ENCODE measurements around the gene PHYHD1. TPM values are rescaled to one million over a fixed set of nuclear protein-coding genes. Genes with fewer than 3 reads are reported as not detected.

Gene PHYHD1
- total RNA-seq, 4 donors from 2014 or later, result 16.1 to 82.3 (median 29.9) TPM

- no peak for TF ChIP-seq CTCF (IDR thresholded peaks at IDR 0.05; ENCODE audit: low read depth)
Measured at GRCh38 chr9:128969491-128969890, 48.7 kb downstream of the PHYHD1 start.

DNA sequence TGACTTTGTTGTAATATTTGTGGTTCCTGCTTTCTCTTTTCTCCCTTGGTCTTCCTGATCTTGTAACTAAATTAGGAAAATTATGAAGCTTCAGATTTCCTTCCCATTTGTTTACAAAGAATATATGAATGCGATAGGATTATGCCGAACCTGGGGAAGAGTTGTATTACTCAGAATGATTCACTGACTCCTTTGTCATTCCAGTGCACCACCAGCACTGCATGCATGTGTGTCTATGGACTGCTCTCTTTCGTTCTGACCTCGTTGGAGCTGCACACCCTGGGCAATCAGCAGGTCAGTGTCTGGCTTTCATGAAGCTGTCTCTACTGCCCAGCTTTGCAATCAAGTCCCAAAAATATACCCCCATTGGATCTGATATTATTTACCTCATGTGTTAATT lies 52.2 kb downstream of the PHYHD1 start:
- TF ChIP-seq CTCF (IDR thresholded peaks at IDR 0.05; ENCODE audit: low read depth), result no peak

- TF ChIP-seq CTCF (IDR thresholded peaks at IDR 0.05; ENCODE audit: low read depth), result no peak
Measured at GRCh38 chr9:128979111-128979510, 58.3 kb downstream of the PHYHD1 start.

DNA sequence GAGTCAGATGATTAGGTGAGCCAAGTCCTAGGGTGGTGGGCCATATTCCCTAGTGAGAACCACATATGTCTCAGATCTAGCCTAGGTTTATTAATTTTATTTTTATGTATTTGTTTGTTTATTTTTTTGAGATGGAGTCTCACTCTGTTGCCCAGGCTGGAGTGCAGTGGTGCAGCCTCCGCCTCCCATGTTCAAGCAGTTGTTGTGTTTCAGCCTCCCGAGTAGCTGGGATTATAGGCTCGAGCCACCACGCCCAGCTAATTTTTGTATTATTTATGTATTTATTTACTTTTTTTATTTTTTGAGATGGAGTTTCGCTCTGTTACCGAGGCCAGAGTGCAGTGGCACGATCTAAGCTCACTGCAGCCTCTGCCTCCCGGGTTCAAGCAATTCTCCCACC lies 62.8 kb downstream of the PHYHD1 start:
- no peak for TF ChIP-seq CTCF (IDR thresholded peaks at IDR 0.05; ENCODE audit: low read depth)

DNA sequence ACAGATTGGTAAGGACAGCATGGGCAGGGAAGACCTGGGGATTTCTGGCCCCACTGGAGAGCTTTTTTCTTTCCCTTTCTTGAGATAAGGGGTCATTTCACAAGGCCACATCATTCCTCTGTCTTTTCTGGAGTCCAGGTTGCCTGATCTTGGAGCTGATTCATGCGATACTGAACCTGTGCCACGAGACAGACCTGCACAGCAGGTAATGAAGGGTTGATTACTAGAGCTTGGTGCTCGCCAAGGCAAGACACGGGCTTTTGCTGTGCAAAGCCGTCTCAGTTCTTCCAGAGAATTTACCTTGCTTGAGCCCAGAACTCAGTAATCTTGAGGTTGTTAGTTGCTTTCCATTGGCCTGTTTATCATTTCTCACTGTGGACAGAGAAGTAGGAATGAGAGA lies 65.9 kb downstream of the PHYHD1 start:
- TF ChIP-seq CTCF (IDR thresholded peaks at IDR 0.05; ENCODE audit: low read depth), result no peak

- no peak for TF ChIP-seq CTCF (IDR thresholded peaks at IDR 0.05; ENCODE audit: low read depth)
Measured at GRCh38 chr9:128987805-128988204, 67.0 kb downstream of the PHYHD1 start.

Other genes with a start within 250 kb of the PHYHD1 start
- gene SET, start 231.8 kb upstream of the PHYHD1 start, total RNA-seq, result 100 to 1,000 TPM; 116 to 160 (median 146) TPM
- gene PKN3, start 218.5 kb upstream of the PHYHD1 start, total RNA-seq, result 10 to 100 TPM in 1 of 4 donors, 1 to 10 TPM in 3; 1.3 to 13.2 (median 4.7) TPM
- gene ZDHHC12, start 196.9 kb upstream of the PHYHD1 start, total RNA-seq, result 10 to 100 TPM; 11.7 to 36.5 (median 27.0) TPM
- 10 to 100 TPM; 30.9 to 80.1 (median 34.7) TPM for gene ZER1, start 149.1 kb upstream of the PHYHD1 start, total RNA-seq
- 10 to 100 TPM in 3 of 4 donors, 1 to 10 TPM in 1; 9.0 to 27.9 (median 12.4) TPM for gene TBC1D13, start 133.7 kb upstream of the PHYHD1 start, total RNA-seq
- 10 to 100 TPM; 12.1 to 29.8 (median 19.9) TPM for gene ENDOG, start 102.5 kb upstream of the PHYHD1 start, total RNA-seq
- 10 to 100 TPM; 20.2 to 38.1 (median 23.7) TPM for gene SPOUT1, start 91.2 kb upstream of the PHYHD1 start, total RNA-seq
- 1 to 10 TPM; 1.5 to 7.5 (median 2.1) TPM for gene KYAT1, start 39.0 kb upstream of the PHYHD1 start, total RNA-seq
- gene LRRC8A, start 38.8 kb upstream of the PHYHD1 start, total RNA-seq, result 10 to 100 TPM; 17.2 to 78.6 (median 24.4) TPM
- 10 to 100 TPM; 10.4 to 16.6 (median 11.5) TPM for gene DOLK, start 26.6 kb downstream of the PHYHD1 start, total RNA-seq
- gene NUP188, start 26.7 kb downstream of the PHYHD1 start, total RNA-seq, result 10 to 100 TPM; 21.1 to 62.9 (median 28.6) TPM
- gene SH3GLB2, start 107.3 kb downstream of the PHYHD1 start, total RNA-seq, result 10 to 100 TPM; 24.8 to 74.8 (median 52.5) TPM
- gene MIGA2, start 115.6 kb downstream of the PHYHD1 start, total RNA-seq, result 10 to 100 TPM in 2 of 4 donors, 1 to 10 TPM in 2; 8.8 to 50.5 (median 12.4) TPM
- 1 to 10 TPM; 3.3 to 10.0 (median 5.0) TPM for gene DOLPP1, start 160.1 kb downstream of the PHYHD1 start, total RNA-seq
- gene CRAT, start 189.8 kb downstream of the PHYHD1 start, total RNA-seq, result 100 to 1,000 TPM in 1 of 4 donors, 10 to 100 TPM in 3; 41.3 to 141 (median 68.7) TPM
- 10 to 100 TPM; 23.8 to 51.1 (median 34.4) TPM for gene PTPA, start 190.4 kb downstream of the PHYHD1 start, total RNA-seq